Cardiac muscle cell (in vitro differentiated cells and primary cell): ENCODE measurements around the gene XPO6. TPM values are rescaled to one million over a fixed set of nuclear protein-coding genes. Genes with fewer than 3 reads are reported as not detected.

Source experiments
- DNase-seq, 2 donors: peaks; one replicate each; pipeline versions ENCODE4 v3.0.0 to v3.0.0-alpha.2; 2010 to 2017; ENCODE audit warnings: low read depth in 1 of 2, low spot score in 1 of 2
- H3K27ac ChIP-seq: fragments of 200-600 bp; sonication (generic); 2 replicates; pipeline ENCODE4 v1.5.1; 2016
- H3K27me3 ChIP-seq: fragments of 200-600 bp; sonication (generic); 2 replicates; pipeline ENCODE4 v1.6.0; 2016; ENCODE audit warnings: control low read depth
- H3K36me3 ChIP-seq: fragments of 200-600 bp; sonication (generic); 2 replicates; pipeline ENCODE4 v1.5.1; 2016; ENCODE audit warnings: control low read depth
- H3K4me1 ChIP-seq: fragments of 200-600 bp; sonication (generic); 2 replicates; pipeline ENCODE4 v1.8.1; 2017; ENCODE audit warnings: low read depth, mild to moderate bottlenecking, mixed run types
- H3K4me3 ChIP-seq: fragments of 200-600 bp; sonication (generic); 2 replicates; pipeline ENCODE4 v1.5.1; 2016; ENCODE audit warnings: mild to moderate bottlenecking
- H3K9me3 ChIP-seq: fragments of 200-600 bp; sonication (generic); 2 replicates; pipeline ENCODE4 v1.5.1; 2017; ENCODE audit warnings: low read depth, mild to moderate bottlenecking, control low read depth
- polyA plus RNA-seq: library from polyadenylated mRNA; unstranded; fragments of >200 nt; fragmentation: Nextera tagmentation; extraction: Ambion mirVana; gene quantifications from 2 replicates; pipeline ENCODE4 v1.2.1, GENCODE V29; 2016
- total RNA-seq: library from RNA; depleted of rRNA; stranded (reverse); fragments of >200 nt; gene quantifications from 2 replicates; pipeline ENCODE4 v1.2.3, GENCODE V29; 2016
- TF ChIP-seq, protein P1 (sequence below): IDR thresholded peaks from 2 replicates; pipeline ENCODE4 v1.5.1; 2012; ENCODE audit warnings: low read depth, mild to moderate bottlenecking, low read length

The XPO6 gene
- total and polyA plus RNA-seq, 2 experiments from 2014 or later = 34.8 to 79.8 TPM

GRCh38 chr16:28098959-28099945 is 112.5 kb downstream of the XPO6 start:
- no peak overlapping the region for H3K4me3 ChIP-seq
- peaks cover 25% of the 10 kb centered on the region for H3K36me3 ChIP-seq
- TF ChIP-seq, protein P1, sequence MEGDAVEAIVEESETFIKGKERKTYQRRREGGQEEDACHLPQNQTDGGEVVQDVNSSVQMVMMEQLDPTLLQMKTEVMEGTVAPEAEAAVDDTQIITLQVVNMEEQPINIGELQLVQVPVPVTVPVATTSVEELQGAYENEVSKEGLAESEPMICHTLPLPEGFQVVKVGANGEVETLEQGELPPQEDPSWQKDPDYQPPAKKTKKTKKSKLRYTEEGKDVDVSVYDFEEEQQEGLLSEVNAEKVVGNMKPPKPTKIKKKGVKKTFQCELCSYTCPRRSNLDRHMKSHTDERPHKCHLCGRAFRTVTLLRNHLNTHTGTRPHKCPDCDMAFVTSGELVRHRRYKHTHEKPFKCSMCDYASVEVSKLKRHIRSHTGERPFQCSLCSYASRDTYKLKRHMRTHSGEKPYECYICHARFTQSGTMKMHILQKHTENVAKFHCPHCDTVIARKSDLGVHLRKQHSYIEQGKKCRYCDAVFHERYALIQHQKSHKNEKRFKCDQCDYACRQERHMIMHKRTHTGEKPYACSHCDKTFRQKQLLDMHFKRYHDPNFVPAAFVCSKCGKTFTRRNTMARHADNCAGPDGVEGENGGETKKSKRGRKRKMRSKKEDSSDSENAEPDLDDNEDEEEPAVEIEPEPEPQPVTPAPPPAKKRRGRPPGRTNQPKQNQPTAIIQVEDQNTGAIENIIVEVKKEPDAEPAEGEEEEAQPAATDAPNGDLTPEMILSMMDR = no peak
- no peaks in the 10 kb centered on the region for H3K4me1 ChIP-seq
- DNase-seq = no peak
- no peaks in the 10 kb centered on the region for H3K9me3 ChIP-seq
- H3K27ac ChIP-seq = no peak overlapping the region
- no peaks in the 10 kb centered on the region for H3K27me3 ChIP-seq

DNA sequence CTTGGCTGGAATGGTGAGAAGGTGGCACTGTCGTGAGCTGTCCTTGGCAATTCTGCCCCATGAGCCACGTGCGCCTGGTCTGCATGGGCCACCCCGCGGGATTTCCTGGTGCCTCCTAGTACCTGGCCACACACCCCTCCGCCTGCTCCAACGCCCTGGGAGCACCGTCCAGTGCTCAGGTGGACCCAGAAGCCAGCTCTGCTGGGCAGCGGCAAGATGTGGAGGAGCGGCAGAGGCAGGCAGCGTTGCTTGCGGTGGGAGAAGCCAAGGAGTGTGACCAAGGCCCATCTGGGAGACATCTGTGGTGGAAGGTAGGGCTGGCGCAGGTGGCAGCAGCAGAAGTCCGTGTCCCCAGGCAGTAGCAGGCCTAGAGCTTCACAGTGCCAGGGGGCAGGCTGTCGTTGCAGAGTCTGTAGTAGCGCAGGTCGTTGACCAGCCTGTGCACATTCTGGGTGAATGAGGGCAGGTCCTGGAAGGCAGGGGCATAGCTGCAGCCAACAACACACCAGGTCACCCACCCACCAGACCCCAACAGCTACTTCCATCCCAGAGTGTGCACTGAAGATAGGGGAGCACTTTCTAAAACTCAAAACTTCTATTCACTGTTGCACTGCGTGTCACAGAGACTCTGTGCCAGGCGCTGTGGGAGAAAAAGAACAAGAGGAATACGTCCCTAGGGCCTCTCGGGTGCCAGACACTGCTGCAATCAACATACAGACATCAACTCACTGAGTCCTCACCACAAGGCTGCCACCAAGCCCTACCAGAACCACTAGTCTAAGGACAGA is 113.4 kb downstream of the XPO6 start:
- H3K36me3 ChIP-seq = peaks cover 16% of the 10 kb centered on the region

DNA sequence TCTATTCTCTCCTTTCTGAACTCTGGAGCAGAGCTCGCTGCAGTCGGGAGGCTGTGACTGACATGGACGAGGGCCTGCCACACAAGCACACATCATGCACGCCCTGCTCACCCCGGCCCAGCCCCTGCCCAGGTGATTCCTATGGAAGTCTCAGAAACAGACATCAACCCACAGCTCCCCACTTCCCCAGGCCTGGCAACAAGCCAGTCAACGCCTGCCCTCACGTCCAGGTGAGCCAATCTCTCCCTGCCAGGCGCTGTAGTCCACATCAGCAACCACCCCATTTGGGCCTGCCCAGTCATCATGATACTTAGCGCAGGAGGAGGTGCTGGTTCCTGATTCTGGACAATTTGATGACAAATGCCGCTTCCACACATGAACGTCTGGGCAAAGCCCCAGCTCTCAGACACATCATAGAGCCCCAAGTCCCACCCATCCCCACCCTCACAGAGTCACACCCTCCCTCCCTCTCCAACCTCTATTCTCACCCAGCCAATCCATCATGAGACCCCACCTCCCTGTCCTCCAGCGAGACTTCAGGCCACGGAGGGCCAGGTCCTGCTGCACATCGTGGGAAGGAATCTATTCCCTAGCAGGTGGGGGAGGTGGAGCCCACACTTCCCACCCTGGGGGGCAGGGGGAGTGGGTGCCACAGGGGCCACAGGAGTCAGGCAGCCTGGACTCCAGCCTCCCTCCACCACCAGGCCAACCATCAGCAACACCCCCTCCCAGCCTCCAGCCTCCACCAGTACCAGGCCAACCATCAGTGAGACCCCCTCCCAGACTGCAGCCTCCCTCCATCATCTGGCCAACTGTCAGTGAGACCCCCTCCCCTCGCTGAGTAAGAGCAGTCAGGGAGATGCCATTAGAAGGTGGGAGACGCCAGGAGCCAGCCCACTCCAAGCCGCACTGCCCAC is 114.5 kb downstream of the XPO6 start:
- H3K4me3 ChIP-seq = no peak overlapping the region
- TF ChIP-seq, protein P1 = no peak
- no peaks in the 10 kb centered on the region for H3K27me3 ChIP-seq
- no peak overlapping the region for H3K27ac ChIP-seq
- H3K36me3 ChIP-seq = peaks cover 11% of the 10 kb centered on the region
- no peaks in the 10 kb centered on the region for H3K9me3 ChIP-seq
- DNase-seq = no peak
- peaks cover 6% of the 10 kb centered on the region for H3K4me1 ChIP-seq

More for the DNA sequence above, 113.4 kb downstream of the XPO6 start:
- H3K9me3 ChIP-seq = no peaks in the 10 kb centered on the region
- no peak for DNase-seq
- no peak overlapping the region for H3K27ac ChIP-seq
- no peaks in the 10 kb centered on the region for H3K27me3 ChIP-seq
- H3K4me1 ChIP-seq = no peaks in the 10 kb centered on the region
- H3K4me3 ChIP-seq = no peak overlapping the region
- TF ChIP-seq, protein P1 = no peak

DNA sequence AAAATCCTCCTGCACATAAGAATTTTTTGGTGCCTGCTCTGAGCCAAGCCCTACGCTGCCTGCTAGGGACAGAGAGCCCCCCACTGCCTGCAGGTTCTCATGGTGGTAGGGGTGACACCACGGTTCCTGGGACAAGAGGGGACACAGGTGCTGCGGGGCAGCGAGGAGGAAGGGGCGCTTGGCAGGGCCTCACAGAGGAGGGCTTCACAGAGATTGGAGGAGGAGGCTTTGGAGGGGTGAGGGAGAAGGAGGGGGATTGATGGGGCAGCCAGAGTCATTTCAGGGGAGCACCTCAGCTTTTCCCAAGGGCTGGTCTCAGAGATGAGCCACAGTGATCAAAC is 118.4 kb downstream of the XPO6 start:
- Histone ChIP-seq H3K27ac (no peak overlapping the region), H3K36me3 (no peaks in the 10 kb centered on the region), H3K4me3 (no peak overlapping the region), H3K27me3 (no peaks in the 10 kb centered on the region), H3K9me3 (no peaks in the 10 kb centered on the region), H3K4me1 (peaks cover 6% of the 10 kb centered on the region)
- TF ChIP-seq, protein P1 = no peak
- DNase-seq = no peak
